HepG2 (cell line): ENCODE data around the gene LYST. TPM values are rescaled to one million over a fixed set of nuclear protein-coding genes. Genes with fewer than 3 reads are reported as not detected.

Source experiments
- ATAC-seq: fragments of 200-7000 bp; cut with Tn5 transposase; 3 replicates; pipeline ENCODE4 v1.9.1; 2020; ENCODE audit warnings: mild to moderate bottlenecking, moderate library complexity
- BruUV-seq: library from RNA; stranded (reverse); fragments of 400-500 nt; replicated peaks from 2 replicates; lab custom pipeline; 2021; lab: Mats Ljungman, UMichigan
- CTCF ChIA-PET: fragments of 300-600 bp; formaldehyde crosslinking; extraction: SDS; loops from one replicate; lab custom pipeline; 2021; ENCODE audit warnings: low total read pairs, inconsistent platforms, low intra/inter-chr PET ratio; lab: Yijun Ruan, JAX
- POLR2A ChIA-PET: fragments of 350-600 bp; sonication (Branson Sonifier 250); formaldehyde crosslinking; loops from one replicate; lab custom pipeline; 2020; ENCODE audit warnings: antibody characterized with exemption, inconsistent platforms; lab: Yijun Ruan, JAX
- DNase-seq: peaks from one replicate; pipeline ENCODE4 v3.0.0-alpha.2; 2015; ENCODE audit warnings: low spot score
- FAIRE-seq: peaks from 3 replicates; lab custom pipeline; 2011; peaks lifted over from hg19 to GRCh38; lab: Jason Lieb, UNC
- H2AFZ ChIP-seq: one replicate; pipeline ENCODE4 v1.6.1; 2011; ENCODE audit warnings: low read length, inconsistent platforms
- H3K27ac ChIP-seq: fragments of 300-600 bp; 3 replicates; pipeline ENCODE4 v1.8.0; 2011; ENCODE audit warnings: mixed run types, mild to moderate bottlenecking, mixed read lengths, low read length, inconsistent platforms; ENCODE audit not compliant: insufficient read depth; ENCODE audit errors: extremely low read length
- H3K27me3 ChIP-seq, 2 experiments: fragments of 200-600 bp in 1 of 2; 2 replicates in 1 of 2; 3 replicates in 1 of 2; pipeline versions ENCODE4 v1.6.0 to v1.8.0; 2011; ENCODE audit warnings: low read length in 2 of 2, mild to moderate bottlenecking in 2 of 2, moderate library complexity in 2 of 2, inconsistent platforms in 1 of 2; ENCODE audit not compliant: insufficient read depth in 2 of 2, control insufficient read depth in 1 of 2
- H3K36me3 ChIP-seq, 2 experiments: fragments of 200-600 bp in 1 of 2; replicated peaks in 1 of 2; 2 replicates in 1 of 2; 3 replicates in 1 of 2; pipeline versions ENCODE4 v1.5.1 to v1.8.0; 2011; ENCODE audit warnings: low read length in 2 of 2, inconsistent platforms in 1 of 2; ENCODE audit not compliant: insufficient read depth in 2 of 2, control insufficient read depth in 1 of 2
- H3K4me1 ChIP-seq: 2 replicates; pipeline ENCODE4 v1.5.1; 2012; ENCODE audit warnings: low read length, inconsistent platforms; ENCODE audit not compliant: insufficient read depth
- H3K4me2 ChIP-seq: 2 replicates; pipeline ENCODE4 v1.6.0; 2011; ENCODE audit warnings: low read depth, low read length, inconsistent platforms
- H3K4me3 ChIP-seq, 3 experiments: fragments of 200-600 bp in 1 of 3; sonication (generic), shearing (Covaris generic) in 1 of 3; replicated peaks in 1 of 3; 2 replicates each; pipeline ENCODE4 v1.5.1; 2011 to 2016; ENCODE audit warnings: low read length in 3 of 3, inconsistent platforms in 2 of 3, low read depth in 2 of 3, mild to moderate bottlenecking in 2 of 3, control low read depth in 1 of 3, mixed read lengths in 1 of 3; ENCODE audit not compliant: insufficient read depth in 1 of 3
- H3K79me2 ChIP-seq: one replicate; pipeline ENCODE4 v1.6.1; 2011; ENCODE audit warnings: low read length, inconsistent platforms; ENCODE audit not compliant: insufficient read depth
- H3K9ac ChIP-seq: 2 replicates; pipeline ENCODE4 v1.6.0; 2011; ENCODE audit warnings: mild to moderate bottlenecking, low read depth, low read length, inconsistent platforms; ENCODE audit not compliant: insufficient read depth
- H3K9me3 ChIP-seq: 2 replicates; pipeline ENCODE4 v1.5.1; 2012; ENCODE audit warnings: mild to moderate bottlenecking, low read length
- H4K20me1 ChIP-seq: 2 replicates; pipeline ENCODE4 v1.6.0; 2011; ENCODE audit warnings: inconsistent platforms, mild to moderate bottlenecking, low read length, moderate library complexity; ENCODE audit not compliant: insufficient read depth
- IKZF4 ChIP-seq: sonication (generic); formaldehyde crosslinking; IDR thresholded peaks from 2 replicates; pipeline ENCODE4 v1.5.1; 2020; ENCODE audit warnings: borderline replicate concordance, mild to moderate bottlenecking, low read depth, missing genetic modification reagents; ENCODE audit errors: not compliant biosample characterization
- MEIS1 ChIP-seq: sonication (generic); formaldehyde crosslinking; IDR thresholded peaks from 2 replicates; pipeline ENCODE4 v1.9.0; 2021; ENCODE audit warnings: mild to moderate bottlenecking, missing genetic modification reagents, moderate library complexity, borderline replicate concordance
- REPIN1 ChIP-seq: sonication (generic); formaldehyde crosslinking; IDR thresholded peaks from 2 replicates; pipeline ENCODE4 v1.8.0; 2022; ENCODE audit warnings: missing genetic modification reagents, low read depth, mild to moderate bottlenecking, borderline replicate concordance
- ZNF225 ChIP-seq: sonication (generic); formaldehyde crosslinking; IDR thresholded peaks from 2 replicates; pipeline ENCODE4 v1.4.0; 2020; ENCODE audit warnings: mild to moderate bottlenecking, missing genetic modification reagents
- ZNF547 ChIP-seq: sonication (generic); formaldehyde crosslinking; IDR thresholded peaks from 2 replicates; pipeline ENCODE4 v1.5.1; 2020; ENCODE audit warnings: mild to moderate bottlenecking, missing genetic modification reagents
- WGBS: methylation state at CpG from one replicate; pipeline ENCODE4 v1.1.6; 2017; ENCODE audit warnings: low lambda C conversion rate; 5-methylcytosine and 5-hydroxymethylcytosine counted together
- in situ Hi-C: cut with HindIII; loops from 2 replicates; pipeline ENCODE4 v1.10.0; 2017; ENCODE audit warnings: low pct_unique_long_range_greater_than_20kb; ENCODE audit not compliant: extremely low pct_ligation_motif_present
- intact Hi-C: fragments of 100-400 bp; cut with micrococcal nuclease; formaldehyde crosslinking; loops from one replicate; pipeline ENCODE4 v1.10.0; 2022; ENCODE audit not compliant: unreplicated experiment
- polyA plus RNA-seq, 8 experiments: library from polyadenylated mRNA; depleted of rRNA in 3 of 8; stranded (reverse) in 7 of 8; unstranded in 1 of 8; fragments of >200 nt; fragmentation: Illumina TruSeq in 4 of 8; extraction: Trizol in 4 of 8; gene quantifications; 2 replicates each; pipeline versions ENCODE4 v1.2.1 to v1.2.3, GENCODE V29; 2011 to 2016; ENCODE audit warnings: low read depth in 4 of 8, missing spikeins in 1 of 8, mixed read lengths in 1 of 8; ENCODE audit not compliant: insufficient read depth in 1 of 8
- total RNA-seq, 5 experiments: library from RNA; depleted of rRNA; stranded (reverse); fragments of >200 nt; fragmentation: Illumina TruSeq; extraction: Trizol; gene quantifications; 2 replicates each; pipeline ENCODE4 v1.2.3, GENCODE V29; 2016; ENCODE audit warnings: low read depth in 1 of 5
- TF ChIP-seq, protein P1 (sequence below): sonication (generic); formaldehyde crosslinking; IDR thresholded peaks from 2 replicates; pipeline ENCODE4 v1.8.1; 2023; ENCODE audit warnings: mild to moderate bottlenecking, moderate library complexity, missing genetic modification reagents
- TF ChIP-seq, protein P2 (sequence below): sonication (generic); formaldehyde crosslinking; IDR thresholded peaks from 2 replicates; pipeline ENCODE4 v1.5.1; 2020; ENCODE audit warnings: mild to moderate bottlenecking, missing genetic modification reagents, borderline replicate concordance

Gene LYST
- total and polyA plus RNA-seq, 2 of the 13 experiments (the other 11 are each of a cell fraction or from before 2014, with no cell fraction given): 0.91 to 2.5 TPM

DNA sequence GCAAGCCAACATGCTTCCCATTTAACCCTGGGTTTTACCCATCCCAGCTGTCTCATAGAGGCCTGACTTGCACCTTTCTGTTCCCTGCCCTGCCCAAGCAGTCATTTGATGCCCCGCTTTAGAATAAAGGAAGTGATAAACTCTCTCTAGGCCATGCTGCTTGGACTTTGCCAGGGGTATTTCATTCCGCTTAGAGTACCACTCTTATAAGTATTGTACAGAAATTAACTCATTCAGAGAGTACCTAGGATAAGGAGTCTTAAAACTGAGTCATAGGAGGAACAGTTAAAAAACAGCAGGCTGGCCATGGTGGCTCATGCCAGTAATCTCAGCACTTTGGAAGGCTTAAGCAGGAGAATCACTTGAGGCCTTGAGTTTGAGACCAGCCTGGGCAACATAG, 21.0 kb upstream of the LYST start:
- ChIA-PET CTCF (no interaction called here), POLR2A (no interaction called here)
- Histone ChIP-seq H3K4me3 (no peak overlapping the region), H3K4me1 (peaks cover 19% of the 10 kb centered on the region), H2AFZ (no peak overlapping the region), H3K27ac (no peak overlapping the region), H3K9ac (no peak overlapping the region), H3K79me2 (no peaks in the 10 kb centered on the region), H3K9me3 (no peaks in the 10 kb centered on the region), H4K20me1 (no peaks in the 10 kb centered on the region), H3K4me2 (no peak overlapping the region), H3K36me3 (no peaks in the 10 kb centered on the region), H3K27me3 (no peaks in the 10 kb centered on the region)
- FAIRE-seq (no peak), DNase-seq (no peak), ATAC-seq (no peak)
- 72% methylated on average over 2 of the region's 2 CpGs for WGBS
- in situ Hi-C loops (no loop called here), intact Hi-C loops (no loop called here)
- no TSS peak for BruUV-seq
- TF ChIP-seq ZNF225 (no peak), IKZF4 (CRISPR knock-in tag) (no peak), REPIN1 (CRISPR knock-in tag) (no peak), ZNF547 (CRISPR knock-in tag) (no peak), MEIS1 (no peak)
- TF ChIP-seq, protein P1, sequence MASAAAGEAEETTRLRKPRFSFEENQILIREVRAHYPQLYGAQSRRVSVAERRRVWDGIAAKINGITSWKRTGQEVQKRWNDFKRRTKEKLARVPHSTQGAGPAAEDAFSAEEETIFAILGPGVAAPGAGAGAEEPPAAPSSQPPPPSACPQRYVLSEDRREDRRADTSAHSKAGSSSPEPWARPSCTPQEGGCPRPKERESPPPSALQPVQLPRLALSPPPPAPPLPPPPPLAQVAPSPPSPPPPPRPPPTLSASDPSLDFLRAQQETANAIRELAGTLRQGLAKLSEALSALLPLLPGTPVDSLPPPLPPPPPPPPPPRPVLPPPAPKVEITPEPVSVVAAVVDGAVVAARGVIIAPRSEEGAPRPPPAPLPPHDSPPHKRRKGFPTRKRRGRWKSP (CRISPR knock-in tag): no peak
- TF ChIP-seq, protein P2, sequence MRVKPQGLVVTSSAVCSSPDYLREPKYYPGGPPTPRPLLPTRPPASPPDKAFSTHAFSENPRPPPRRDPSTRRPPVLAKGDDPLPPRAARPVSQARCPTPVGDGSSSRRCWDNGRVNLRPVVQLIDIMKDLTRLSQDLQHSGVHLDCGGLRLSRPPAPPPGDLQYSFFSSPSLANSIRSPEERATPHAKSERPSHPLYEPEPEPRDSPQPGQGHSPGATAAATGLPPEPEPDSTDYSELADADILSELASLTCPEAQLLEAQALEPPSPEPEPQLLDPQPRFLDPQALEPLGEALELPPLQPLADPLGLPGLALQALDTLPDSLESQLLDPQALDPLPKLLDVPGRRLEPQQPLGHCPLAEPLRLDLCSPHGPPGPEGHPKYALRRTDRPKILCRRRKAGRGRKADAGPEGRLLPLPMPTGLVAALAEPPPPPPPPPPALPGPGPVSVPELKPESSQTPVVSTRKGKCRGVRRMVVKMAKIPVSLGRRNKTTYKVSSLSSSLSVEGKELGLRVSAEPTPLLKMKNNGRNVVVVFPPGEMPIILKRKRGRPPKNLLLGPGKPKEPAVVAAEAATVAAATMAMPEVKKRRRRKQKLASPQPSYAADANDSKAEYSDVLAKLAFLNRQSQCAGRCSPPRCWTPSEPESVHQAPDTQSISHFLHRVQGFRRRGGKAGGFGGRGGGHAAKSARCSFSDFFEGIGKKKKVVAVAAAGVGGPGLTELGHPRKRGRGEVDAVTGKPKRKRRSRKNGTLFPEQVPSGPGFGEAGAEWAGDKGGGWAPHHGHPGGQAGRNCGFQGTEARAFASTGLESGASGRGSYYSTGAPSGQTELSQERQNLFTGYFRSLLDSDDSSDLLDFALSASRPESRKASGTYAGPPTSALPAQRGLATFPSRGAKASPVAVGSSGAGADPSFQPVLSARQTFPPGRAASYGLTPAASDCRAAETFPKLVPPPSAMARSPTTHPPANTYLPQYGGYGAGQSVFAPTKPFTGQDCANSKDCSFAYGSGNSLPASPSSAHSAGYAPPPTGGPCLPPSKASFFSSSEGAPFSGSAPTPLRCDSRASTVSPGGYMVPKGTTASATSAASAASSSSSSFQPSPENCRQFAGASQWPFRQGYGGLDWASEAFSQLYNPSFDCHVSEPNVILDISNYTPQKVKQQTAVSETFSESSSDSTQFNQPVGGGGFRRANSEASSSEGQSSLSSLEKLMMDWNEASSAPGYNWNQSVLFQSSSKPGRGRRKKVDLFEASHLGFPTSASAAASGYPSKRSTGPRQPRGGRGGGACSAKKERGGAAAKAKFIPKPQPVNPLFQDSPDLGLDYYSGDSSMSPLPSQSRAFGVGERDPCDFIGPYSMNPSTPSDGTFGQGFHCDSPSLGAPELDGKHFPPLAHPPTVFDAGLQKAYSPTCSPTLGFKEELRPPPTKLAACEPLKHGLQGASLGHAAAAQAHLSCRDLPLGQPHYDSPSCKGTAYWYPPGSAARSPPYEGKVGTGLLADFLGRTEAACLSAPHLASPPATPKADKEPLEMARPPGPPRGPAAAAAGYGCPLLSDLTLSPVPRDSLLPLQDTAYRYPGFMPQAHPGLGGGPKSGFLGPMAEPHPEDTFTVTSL (CRISPR knock-in tag): no peak
